ENCODE measurements around the gene C5orf63. TPM values are rescaled to one million over a fixed set of nuclear protein-coding genes. Genes with fewer than 3 reads are reported as not detected.

C5orf63 gene
- total and polyA plus RNA-seq, 2 of the 13 experiments (the other 11 are each of a cell fraction or from before 2014, with no cell fraction given): 7.9 to 8.8 TPM

DNA sequence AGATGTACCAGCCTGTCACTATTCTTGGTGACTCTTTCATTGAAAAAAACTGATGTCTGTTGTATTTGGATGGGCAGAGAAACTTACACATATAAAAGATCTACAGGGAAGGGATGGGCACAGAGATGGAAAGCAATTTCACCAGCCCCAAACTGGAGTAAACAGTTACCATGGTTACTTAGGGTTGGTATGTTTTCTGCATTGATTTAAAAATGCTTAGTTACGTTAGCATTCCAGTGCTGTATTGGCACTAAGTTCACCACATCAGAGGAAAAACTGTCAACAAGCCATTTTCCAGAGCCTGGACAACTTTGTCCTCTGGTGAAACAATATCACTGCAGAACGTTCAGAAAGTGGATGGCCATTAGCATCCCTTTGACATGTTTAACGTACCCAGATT, 70.9 kb downstream of the C5orf63 start:
- in situ Hi-C loops (cut with HindIII; ENCODE audit: extremely low pct_ligation_motif_present, low pct_unique_long_range_greater_than_20kb) (no loop called here), intact Hi-C loops (cut with micrococcal nuclease; ENCODE audit: unreplicated experiment) (no loop called here)
- no peaks in the 10 kb centered on the region for H3K27me3 ChIP-seq (ENCODE audit: control insufficient read depth in 1 of 2, insufficient read depth in 2 of 2, low read length in 2 of 2)
- H3K9ac ChIP-seq (ENCODE audit: insufficient read depth, low read depth, low read length): no peak overlapping the region
- H3K9me3 ChIP-seq (ENCODE audit: low read length): no peaks in the 10 kb centered on the region
- no peak for FAIRE-seq
- BruUV-seq (replicated peaks): no TSS peak
- H3K27ac ChIP-seq (ENCODE audit: extremely low read length, insufficient read depth, low read length): peak overlapping the region; percentile 60
- 17% methylated on average over 3 of the region's 3 CpGs for WGBS (ENCODE audit: low lambda C conversion rate)
- H3K36me3 ChIP-seq (replicated peaks in 1 of 2; ENCODE audit: control insufficient read depth in 1 of 2, insufficient read depth in 2 of 2, low read length in 2 of 2): no peaks in the 10 kb centered on the region
- peak; percentile 89 for ATAC-seq
- DNase-seq (ENCODE audit: low spot score): peak; percentile 17
- H3K4me2 ChIP-seq (ENCODE audit: low read depth, low read length): 0 out of 2 replicates have a peak overlapping the region, but pooled peaks have one; percentile 4
- H4K20me1 ChIP-seq (ENCODE audit: insufficient read depth, low read length): no peaks in the 10 kb centered on the region
- H3K79me2 ChIP-seq (ENCODE audit: insufficient read depth, low read length): no peaks in the 10 kb centered on the region
- ChIA-PET CTCF (ENCODE audit: low intra/inter-chr PET ratio, low total read pairs) (no interaction called here), POLR2A (no interaction called here)
- peaks cover 32% of the 10 kb centered on the region for H3K4me1 ChIP-seq (ENCODE audit: insufficient read depth, low read length)
- H3K4me3 ChIP-seq (replicated peaks in 1 of 3; ENCODE audit: insufficient read depth in 1 of 3, low read depth in 2 of 3, low read length in 3 of 3): no peak overlapping the region
- H2AFZ ChIP-seq (ENCODE audit: low read length): no peak overlapping the region
- TF ChIP-seq, protein P1, sequence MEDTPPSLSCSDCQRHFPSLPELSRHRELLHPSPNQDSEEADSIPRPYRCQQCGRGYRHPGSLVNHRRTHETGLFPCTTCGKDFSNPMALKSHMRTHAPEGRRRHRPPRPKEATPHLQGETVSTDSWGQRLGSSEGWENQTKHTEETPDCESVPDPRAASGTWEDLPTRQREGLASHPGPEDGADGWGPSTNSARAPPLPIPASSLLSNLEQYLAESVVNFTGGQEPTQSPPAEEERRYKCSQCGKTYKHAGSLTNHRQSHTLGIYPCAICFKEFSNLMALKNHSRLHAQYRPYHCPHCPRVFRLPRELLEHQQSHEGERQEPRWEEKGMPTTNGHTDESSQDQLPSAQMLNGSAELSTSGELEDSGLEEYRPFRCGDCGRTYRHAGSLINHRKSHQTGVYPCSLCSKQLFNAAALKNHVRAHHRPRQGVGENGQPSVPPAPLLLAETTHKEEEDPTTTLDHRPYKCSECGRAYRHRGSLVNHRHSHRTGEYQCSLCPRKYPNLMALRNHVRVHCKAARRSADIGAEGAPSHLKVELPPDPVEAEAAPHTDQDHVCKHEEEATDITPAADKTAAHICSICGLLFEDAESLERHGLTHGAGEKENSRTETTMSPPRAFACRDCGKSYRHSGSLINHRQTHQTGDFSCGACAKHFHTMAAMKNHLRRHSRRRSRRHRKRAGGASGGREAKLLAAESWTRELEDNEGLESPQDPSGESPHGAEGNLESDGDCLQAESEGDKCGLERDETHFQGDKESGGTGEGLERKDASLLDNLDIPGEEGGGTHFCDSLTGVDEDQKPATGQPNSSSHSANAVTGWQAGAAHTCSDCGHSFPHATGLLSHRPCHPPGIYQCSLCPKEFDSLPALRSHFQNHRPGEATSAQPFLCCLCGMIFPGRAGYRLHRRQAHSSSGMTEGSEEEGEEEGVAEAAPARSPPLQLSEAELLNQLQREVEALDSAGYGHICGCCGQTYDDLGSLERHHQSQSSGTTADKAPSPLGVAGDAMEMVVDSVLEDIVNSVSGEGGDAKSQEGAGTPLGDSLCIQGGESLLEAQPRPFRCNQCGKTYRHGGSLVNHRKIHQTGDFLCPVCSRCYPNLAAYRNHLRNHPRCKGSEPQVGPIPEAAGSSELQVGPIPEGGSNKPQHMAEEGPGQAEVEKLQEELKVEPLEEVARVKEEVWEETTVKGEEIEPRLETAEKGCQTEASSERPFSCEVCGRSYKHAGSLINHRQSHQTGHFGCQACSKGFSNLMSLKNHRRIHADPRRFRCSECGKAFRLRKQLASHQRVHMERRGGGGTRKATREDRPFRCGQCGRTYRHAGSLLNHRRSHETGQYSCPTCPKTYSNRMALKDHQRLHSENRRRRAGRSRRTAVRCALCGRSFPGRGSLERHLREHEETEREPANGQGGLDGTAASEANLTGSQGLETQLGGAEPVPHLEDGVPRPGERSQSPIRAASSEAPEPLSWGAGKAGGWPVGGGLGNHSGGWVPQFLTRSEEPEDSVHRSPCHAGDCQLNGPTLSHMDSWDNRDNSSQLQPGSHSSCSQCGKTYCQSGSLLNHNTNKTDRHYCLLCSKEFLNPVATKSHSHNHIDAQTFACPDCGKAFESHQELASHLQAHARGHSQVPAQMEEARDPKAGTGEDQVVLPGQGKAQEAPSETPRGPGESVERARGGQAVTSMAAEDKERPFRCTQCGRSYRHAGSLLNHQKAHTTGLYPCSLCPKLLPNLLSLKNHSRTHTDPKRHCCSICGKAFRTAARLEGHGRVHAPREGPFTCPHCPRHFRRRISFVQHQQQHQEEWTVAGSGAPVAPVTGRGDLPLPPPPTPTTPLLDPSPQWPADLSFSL (CRISPR knock-in tag; IDR thresholded peaks at IDR 0.05): no peak
- no peak for TF ChIP-seq SNAPC4 (CRISPR knock-in tag; IDR thresholded peaks at IDR 0.05)
- TF ChIP-seq BCL6 (CRISPR knock-in tag; IDR thresholded peaks at IDR 0.05): no peak
- no peak for TF ChIP-seq NFATC3 (CRISPR knock-in tag; IDR thresholded peaks at IDR 0.05)
- peak; percentile 18; the same call in 1 of the 2 replicates for TF ChIP-seq RFX5 (IDR thresholded peaks at IDR 0.05; ENCODE audit: low read depth, low read length)
- TF ChIP-seq ZZZ3 (CRISPR knock-in tag; IDR thresholded peaks at IDR 0.05; ENCODE audit: borderline replicate concordance): no peak
- TF ChIP-seq, protein P2, sequence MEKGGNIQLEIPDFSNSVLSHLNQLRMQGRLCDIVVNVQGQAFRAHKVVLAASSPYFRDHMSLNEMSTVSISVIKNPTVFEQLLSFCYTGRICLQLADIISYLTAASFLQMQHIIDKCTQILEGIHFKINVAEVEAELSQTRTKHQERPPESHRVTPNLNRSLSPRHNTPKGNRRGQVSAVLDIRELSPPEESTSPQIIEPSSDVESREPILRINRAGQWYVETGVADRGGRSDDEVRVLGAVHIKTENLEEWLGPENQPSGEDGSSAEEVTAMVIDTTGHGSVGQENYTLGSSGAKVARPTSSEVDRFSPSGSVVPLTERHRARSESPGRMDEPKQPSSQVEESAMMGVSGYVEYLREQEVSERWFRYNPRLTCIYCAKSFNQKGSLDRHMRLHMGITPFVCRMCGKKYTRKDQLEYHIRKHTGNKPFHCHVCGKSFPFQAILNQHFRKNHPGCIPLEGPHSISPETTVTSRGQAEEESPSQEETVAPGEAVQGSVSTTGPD (CRISPR knock-in tag; IDR thresholded peaks at IDR 0.05): no peak
- TF ChIP-seq PTBP1 (IDR thresholded peaks at IDR 0.05; ENCODE audit: low read depth, low read length, poor library complexity, severe bottlenecking): no peak
- TF ChIP-seq ZNF563 (CRISPR knock-in tag; IDR thresholded peaks at IDR 0.05): no peak
- TF ChIP-seq TCF7 (IDR thresholded peaks at IDR 0.05; ENCODE audit: low read depth): peak; percentile 39; the same call in 1 of the 2 replicates
- peak; percentile 77 for TF ChIP-seq FOXP1 (IDR thresholded peaks at IDR 0.05)
- peak; percentile 31; the same call in 1 of the 2 replicates for TF ChIP-seq FOXP1 (CRISPR knock-in tag; IDR thresholded peaks at IDR 0.05)
- no peak for TF ChIP-seq MEIS2 (CRISPR knock-in tag; IDR thresholded peaks at IDR 0.05)
- TF ChIP-seq MLLT10 (CRISPR knock-in tag; IDR thresholded peaks at IDR 0.05): no peak
